HFF-Myc (cell line): Measurements from ENCODE around the gene KRTAP13-4.

Source experiments
- DNase-seq: peaks from one replicate; pipeline ENCODE4 v3.0.0-alpha.2; 2011; ENCODE audit warnings: low read depth; ENCODE audit errors: extremely low read depth
- H3K4me3 ChIP-seq: replicated peaks from 2 replicates; pipeline ENCODE4 v1.5.1; 2011; ENCODE audit warnings: low read depth, mild to moderate bottlenecking, control low read depth, low read length
- TF ChIP-seq, protein P1 (sequence below): IDR thresholded peaks from 2 replicates; pipeline ENCODE4 v1.5.1; 2012; ENCODE audit warnings: mild to moderate bottlenecking, low read depth, low read length, control low read depth; ENCODE audit errors: missing control alignments

KRTAP13-4 gene

DNA sequence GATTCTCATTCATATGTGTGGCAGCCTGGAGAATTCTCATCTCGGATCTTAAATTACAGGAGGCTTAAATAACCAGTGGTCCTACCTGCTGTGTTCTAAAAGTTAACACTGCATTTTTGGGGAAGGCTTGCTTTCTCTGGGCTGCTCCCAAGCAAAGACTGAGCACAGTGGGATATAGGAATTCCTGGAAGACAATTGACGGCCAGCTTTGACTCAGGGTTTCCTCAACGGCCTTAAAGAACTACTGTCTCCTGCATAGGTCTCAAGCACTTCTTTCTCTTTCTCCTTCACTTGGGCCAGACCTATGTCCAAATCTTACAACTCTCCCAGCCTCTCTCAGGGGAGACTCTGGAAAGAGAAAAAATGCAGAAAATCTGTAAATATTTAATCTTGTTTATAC, 3.3 kb upstream of the KRTAP13-4 start:
- TF ChIP-seq, protein P1, sequence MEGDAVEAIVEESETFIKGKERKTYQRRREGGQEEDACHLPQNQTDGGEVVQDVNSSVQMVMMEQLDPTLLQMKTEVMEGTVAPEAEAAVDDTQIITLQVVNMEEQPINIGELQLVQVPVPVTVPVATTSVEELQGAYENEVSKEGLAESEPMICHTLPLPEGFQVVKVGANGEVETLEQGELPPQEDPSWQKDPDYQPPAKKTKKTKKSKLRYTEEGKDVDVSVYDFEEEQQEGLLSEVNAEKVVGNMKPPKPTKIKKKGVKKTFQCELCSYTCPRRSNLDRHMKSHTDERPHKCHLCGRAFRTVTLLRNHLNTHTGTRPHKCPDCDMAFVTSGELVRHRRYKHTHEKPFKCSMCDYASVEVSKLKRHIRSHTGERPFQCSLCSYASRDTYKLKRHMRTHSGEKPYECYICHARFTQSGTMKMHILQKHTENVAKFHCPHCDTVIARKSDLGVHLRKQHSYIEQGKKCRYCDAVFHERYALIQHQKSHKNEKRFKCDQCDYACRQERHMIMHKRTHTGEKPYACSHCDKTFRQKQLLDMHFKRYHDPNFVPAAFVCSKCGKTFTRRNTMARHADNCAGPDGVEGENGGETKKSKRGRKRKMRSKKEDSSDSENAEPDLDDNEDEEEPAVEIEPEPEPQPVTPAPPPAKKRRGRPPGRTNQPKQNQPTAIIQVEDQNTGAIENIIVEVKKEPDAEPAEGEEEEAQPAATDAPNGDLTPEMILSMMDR: no peak
- DNase-seq: no peak
- H3K4me3 ChIP-seq: no peak overlapping the region

- peak; percentile 2 for DNase-seq
- TF ChIP-seq, protein P1: peak; percentile 50
- H3K4me3 ChIP-seq: no peak overlapping the region
Measured at GRCh38 chr21:30434033-30434631, 4.1 kb downstream of the KRTAP13-4 start.

- no peak for DNase-seq
- H3K4me3 ChIP-seq: no peak overlapping the region
- TF ChIP-seq, protein P1: no peak
Measured at GRCh38 chr21:30437010-30437565, 7.1 kb downstream of the KRTAP13-4 start.

DNA sequence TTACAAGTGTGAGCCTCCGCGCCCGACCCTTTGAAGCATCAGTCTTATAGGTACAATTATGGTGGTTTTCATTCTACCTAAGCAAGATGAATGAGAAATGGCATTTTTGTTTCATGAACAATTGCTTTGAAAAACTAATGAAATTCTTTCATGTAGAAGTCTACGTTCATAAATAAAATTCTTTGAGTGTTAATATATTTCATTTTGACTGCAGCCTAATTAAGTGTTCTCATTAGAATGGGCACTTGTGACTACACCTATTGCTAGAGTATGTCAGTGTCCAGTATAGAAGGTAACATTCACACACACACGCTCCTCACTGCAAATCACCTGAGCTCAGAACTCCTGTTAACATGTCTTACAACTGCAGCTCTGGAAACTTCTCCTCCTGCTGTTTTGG, 10.0 kb downstream of the KRTAP13-4 start, which contains the start of gene KRTAP15-1:
Gene KRTAP15-1, plus strand, starts transcription at position 301 of the 400 bp plus-strand sequence. Its CDS starts 53 bp downstream, at position 354.
- DNase-seq: no peak
- TF ChIP-seq, protein P1: no peak

GRCh38 chr21:30443226-30443625, 13.2 kb downstream of the KRTAP13-4 start:
- TF ChIP-seq, protein P1: no peak
- H3K4me3 ChIP-seq: no peak overlapping the region
- DNase-seq: no peak

More for the DNA sequence above, 10.0 kb downstream of the KRTAP13-4 start, which contains the start of gene KRTAP15-1:
- H3K4me3 ChIP-seq: no peak within 1 kb of the TSS

DNA sequence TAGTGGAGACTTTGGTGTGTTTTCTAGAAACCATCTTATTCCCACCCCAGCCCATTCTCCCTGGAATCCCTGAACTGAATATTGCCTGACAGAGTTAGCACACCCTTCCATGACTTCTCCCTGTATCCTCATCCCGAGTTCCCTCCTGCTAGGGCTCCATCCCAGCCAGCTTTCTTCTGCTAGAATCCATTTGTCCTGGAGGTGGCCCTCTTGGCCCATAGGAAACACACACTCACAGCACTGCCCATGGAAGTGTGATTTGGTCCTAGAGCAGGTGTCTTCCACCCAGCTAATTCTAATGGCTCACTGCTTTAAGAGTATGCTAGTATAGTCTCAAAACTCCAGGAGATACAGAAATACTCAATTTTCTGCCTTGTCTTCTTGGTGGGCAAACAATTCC, 14.2 kb downstream of the KRTAP13-4 start:
- DNase-seq: no peak
- TF ChIP-seq, protein P1: no peak
- H3K4me3 ChIP-seq: no peak overlapping the region
